SKM-1 treated with dmso at 0.1 percent for 144 hours (cell line): ENCODE measurements around the gene NCAM2.

Experiments
- DNase-seq: peaks from one replicate; lab custom pipeline; 2025; ENCODE audit not compliant: unreplicated experiment; lab: John Stamatoyannopoulos, UW

Gene NCAM2

GRCh38 chr21:21204366-21204996 lies 206.3 kb downstream of the NCAM2 start:
- no peak for DNase-seq

- DNase-seq: no peak
These were observed 207.4 kb downstream of the NCAM2 start for GRCh38 chr21:21205604-21206003.

- DNase-seq: no peak
These were observed 212.3 kb downstream of the NCAM2 start for GRCh38 chr21:21210552-21210951.

GRCh38 chr21:21213297-21213696 lies 215.1 kb downstream of the NCAM2 start:
- DNase-seq: no peak

- no peak for DNase-seq
These were observed 217.8 kb downstream of the NCAM2 start for GRCh38 chr21:21216047-21216446.

- no peak for DNase-seq
These were observed 228.3 kb downstream of the NCAM2 start for GRCh38 chr21:21226472-21226871.

- no peak for DNase-seq
These were observed 232.5 kb downstream of the NCAM2 start for GRCh38 chr21:21230672-21231071.

- DNase-seq: no peak
These were observed 233.7 kb downstream of the NCAM2 start for GRCh38 chr21:21231913-21232312.

- peak; percentile 11 for DNase-seq
These were observed 234.1 kb downstream of the NCAM2 start for GRCh38 chr21:21232320-21232719.

GRCh38 chr21:21233051-21233450 lies 234.8 kb downstream of the NCAM2 start:
- no peak for DNase-seq

- no peak for DNase-seq
These were observed 238.8 kb downstream of the NCAM2 start for GRCh38 chr21:21236996-21237395.

GRCh38 chr21:21238629-21239400 lies 240.6 kb downstream of the NCAM2 start:
- DNase-seq: no peak

- no peak for DNase-seq
These were observed 243.2 kb downstream of the NCAM2 start for GRCh38 chr21:21241391-21241790.

GRCh38 chr21:21246007-21246406 lies 247.8 kb downstream of the NCAM2 start:
- DNase-seq: no peak

- no peak for DNase-seq
These were observed 249.2 kb downstream of the NCAM2 start for GRCh38 chr21:21247424-21247823.

- DNase-seq: no peak
These were observed 263.8 kb downstream of the NCAM2 start for GRCh38 chr21:21262048-21262447.

- DNase-seq: no peak
These were observed 269.9 kb downstream of the NCAM2 start for GRCh38 chr21:21268061-21268471.

- DNase-seq: no peak
These were observed 270.7 kb downstream of the NCAM2 start for GRCh38 chr21:21268885-21269284.

- no peak for DNase-seq
These were observed 281.1 kb downstream of the NCAM2 start for GRCh38 chr21:21279193-21279901.

- no peak for DNase-seq
These were observed 285.6 kb downstream of the NCAM2 start for GRCh38 chr21:21283810-21284209.

- DNase-seq: peak; percentile 33
These were observed 288.1 kb downstream of the NCAM2 start for GRCh38 chr21:21286170-21286798.

GRCh38 chr21:21290751-21291150 lies 292.5 kb downstream of the NCAM2 start:
- no peak for DNase-seq
